Mammary epithelial cell (primary cell): ENCODE data around the gene SLC1A2.

ENCODE experiments used
- EZH2 ChIP-seq: IDR thresholded peaks from 2 replicates; pipeline ENCODE4 v1.6.1; 2012; ENCODE audit warnings: low read length, inconsistent platforms, borderline replicate concordance
- TF ChIP-seq, protein P1 (sequence below), 2 donors: IDR thresholded peaks in 1 of 2; conservative IDR thresholded peaks in 1 of 2; 2 replicates each; pipeline ENCODE4 v1.5.1; 2011 to 2012; ENCODE audit warnings: inconsistent platforms in 2 of 2, low read length in 2 of 2, mild to moderate bottlenecking in 2 of 2, control low read depth in 1 of 2, low read depth in 1 of 2; ENCODE audit not compliant: insufficient read depth in 1 of 2; ENCODE audit errors: extremely low read depth in 1 of 2

DNA sequence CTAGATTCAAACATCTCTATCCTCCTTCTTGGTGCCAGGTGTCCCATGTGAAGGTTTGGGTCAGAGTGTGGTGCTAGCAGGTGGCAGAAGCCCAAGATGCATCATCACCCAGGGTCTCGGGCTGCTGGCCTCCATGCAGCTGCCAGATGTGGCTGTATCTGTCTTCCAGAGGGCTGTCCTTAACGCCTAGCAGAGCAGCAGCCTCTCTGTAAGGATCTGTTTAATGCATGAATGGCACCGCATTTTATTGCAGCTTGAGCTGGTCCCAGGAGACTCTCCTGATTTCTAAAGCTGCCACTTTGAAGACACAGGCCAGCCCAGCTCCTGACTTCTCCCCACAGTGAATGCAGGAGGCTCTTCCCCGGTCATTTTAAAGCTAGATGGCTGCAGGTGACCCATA is 26.3 kb downstream of the SLC1A2 start:
- TF ChIP-seq, protein P1, sequence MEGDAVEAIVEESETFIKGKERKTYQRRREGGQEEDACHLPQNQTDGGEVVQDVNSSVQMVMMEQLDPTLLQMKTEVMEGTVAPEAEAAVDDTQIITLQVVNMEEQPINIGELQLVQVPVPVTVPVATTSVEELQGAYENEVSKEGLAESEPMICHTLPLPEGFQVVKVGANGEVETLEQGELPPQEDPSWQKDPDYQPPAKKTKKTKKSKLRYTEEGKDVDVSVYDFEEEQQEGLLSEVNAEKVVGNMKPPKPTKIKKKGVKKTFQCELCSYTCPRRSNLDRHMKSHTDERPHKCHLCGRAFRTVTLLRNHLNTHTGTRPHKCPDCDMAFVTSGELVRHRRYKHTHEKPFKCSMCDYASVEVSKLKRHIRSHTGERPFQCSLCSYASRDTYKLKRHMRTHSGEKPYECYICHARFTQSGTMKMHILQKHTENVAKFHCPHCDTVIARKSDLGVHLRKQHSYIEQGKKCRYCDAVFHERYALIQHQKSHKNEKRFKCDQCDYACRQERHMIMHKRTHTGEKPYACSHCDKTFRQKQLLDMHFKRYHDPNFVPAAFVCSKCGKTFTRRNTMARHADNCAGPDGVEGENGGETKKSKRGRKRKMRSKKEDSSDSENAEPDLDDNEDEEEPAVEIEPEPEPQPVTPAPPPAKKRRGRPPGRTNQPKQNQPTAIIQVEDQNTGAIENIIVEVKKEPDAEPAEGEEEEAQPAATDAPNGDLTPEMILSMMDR (conservative IDR thresholded peaks at IDR 0.05 in 1 of 2, IDR thresholded peaks at IDR 0.05 in 1 of 2; ENCODE audit: extremely low read depth in 1 of 2, insufficient read depth in 1 of 2, low read depth in 1 of 2, low read length in 2 of 2), result no peak
- TF ChIP-seq EZH2, result no peak
